GM12865 (cell line): ENCODE measurements around the gene CADPS2.

Experiments
- DNase-seq: peaks from one replicate; pipeline ENCODE4 v3.0.0; 2010; ENCODE audit warnings: low read depth
- H3K4me3 ChIP-seq: 2 replicates; pipeline ENCODE4 v1.5.1; 2011; ENCODE audit warnings: mild to moderate bottlenecking, low read depth, low read length, control low read depth
- CTCF ChIP-seq: IDR thresholded peaks from 2 replicates; pipeline ENCODE4 v1.5.1; 2011; ENCODE audit warnings: low read length, control low read depth, low read depth, inconsistent platforms; ENCODE audit not compliant: insufficient read depth; ENCODE audit errors: missing control alignments

The CADPS2 gene

DNA sequence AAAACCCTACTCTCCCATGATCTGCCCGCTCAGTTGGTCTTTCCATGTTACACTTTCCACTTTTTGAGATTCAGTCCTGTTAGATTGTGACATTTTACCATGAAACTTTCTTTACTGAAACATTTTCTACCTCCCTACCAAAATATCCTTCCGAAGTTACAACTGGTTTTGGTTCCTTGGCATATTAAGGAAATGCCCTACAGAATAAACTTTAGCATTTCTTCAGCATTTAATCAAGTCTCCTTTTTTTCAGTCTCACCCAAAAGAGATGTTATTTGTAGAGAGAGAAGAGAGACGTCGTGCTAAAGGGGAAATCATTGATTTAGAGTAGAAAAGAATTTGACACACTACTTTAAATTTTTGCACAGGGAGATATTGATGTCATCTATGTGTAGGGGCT lies 572.0 kb downstream of the CADPS2 start:
- H3K4me3 ChIP-seq, result no peak overlapping the region
- no peak for DNase-seq
- no peak for TF ChIP-seq CTCF

GRCh38 chr7:122312789-122313188 lies 573.5 kb downstream of the CADPS2 start:
- DNase-seq, result no peak
- H3K4me3 ChIP-seq, result no peak overlapping the region
- TF ChIP-seq CTCF, result no peak

- no peak overlapping the region for H3K4me3 ChIP-seq
- no peak for DNase-seq
These were observed 574.4 kb downstream of the CADPS2 start for GRCh38 chr7:122311734-122312450.

GRCh38 chr7:122311050-122311700 lies 575.1 kb downstream of the CADPS2 start:
- no peak for TF ChIP-seq CTCF
- DNase-seq, result no peak
- no peak overlapping the region for H3K4me3 ChIP-seq

More at GRCh38 chr7:122311734-122312450, 574.4 kb downstream of the CADPS2 start:
- no peak for TF ChIP-seq CTCF

- DNase-seq, result peak; percentile 43
- TF ChIP-seq CTCF, result no peak
- H3K4me3 ChIP-seq, result peak overlapping the region; percentile 50
These were observed 575.9 kb downstream of the CADPS2 start for GRCh38 chr7:122310119-122311021.

DNA sequence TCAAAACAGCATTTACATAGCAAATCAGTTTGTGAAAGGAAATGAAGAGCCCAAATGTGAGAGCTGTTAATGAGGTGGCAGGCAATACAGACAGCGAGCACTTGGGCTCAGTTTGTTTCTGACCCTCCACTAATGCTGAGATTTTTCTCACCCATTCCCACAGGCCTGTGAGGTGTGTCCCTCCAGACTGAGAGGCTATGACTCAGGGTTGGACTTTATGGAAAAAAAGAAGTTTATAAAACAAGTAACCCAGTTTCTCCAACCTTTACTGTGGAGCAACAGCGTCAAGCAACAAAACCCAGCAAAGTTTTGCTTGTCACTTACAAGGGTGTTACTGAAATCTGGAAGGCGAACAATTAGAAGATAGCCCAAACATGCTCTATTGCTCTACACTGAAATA lies 576.8 kb downstream of the CADPS2 start:
- no peak overlapping the region for H3K4me3 ChIP-seq
- no peak for DNase-seq
- TF ChIP-seq CTCF, result no peak
